ENCODE results near the gene FAM9C. TPM values are rescaled to one million over a fixed set of nuclear protein-coding genes. Genes with fewer than 3 reads are reported as not detected.

Gene FAM9C
- total RNA-seq, 1 donor from 2014 or later: not detected

GRCh38 chrX:13050151-13050550, 5.7 kb upstream of the FAM9C start:
- peaks cover 11% of the 10 kb centered on the region for H3K9me3 Mint-ChIP-seq (ENCODE audit: low read depth)
- no peak for DNase-seq (ENCODE audit: low spot score)
- no peak for TF ChIP-seq CTCF (IDR thresholded peaks at IDR 0.05)
- peaks cover 16% of the 10 kb centered on the region for H3K4me1 Mint-ChIP-seq (ENCODE audit: low read depth)
- no peak overlapping the region for H3K4me3 Mint-ChIP-seq (ENCODE audit: unreplicated experiment)
- H3K27me3 Mint-ChIP-seq (ENCODE audit: low read depth): no peaks in the 10 kb centered on the region
- no peaks in the 10 kb centered on the region for H3K36me3 Mint-ChIP-seq (ENCODE audit: low read depth)
- no peak overlapping the region for H3K27ac Mint-ChIP-seq (ENCODE audit: unreplicated experiment)

GRCh38 chrX:13048280-13048679, 3.9 kb upstream of the FAM9C start:
- Mint-ChIP-seq H3K36me3 (ENCODE audit: low read depth) (no peaks in the 10 kb centered on the region), H3K27ac (ENCODE audit: unreplicated experiment) (no peak overlapping the region), H3K4me3 (ENCODE audit: unreplicated experiment) (no peak overlapping the region), H3K4me1 (ENCODE audit: low read depth) (peaks cover 16% of the 10 kb centered on the region), H3K27me3 (ENCODE audit: low read depth) (no peaks in the 10 kb centered on the region), H3K9me3 (ENCODE audit: low read depth) (peaks cover 11% of the 10 kb centered on the region)
- no peak for DNase-seq (ENCODE audit: low spot score)
- TF ChIP-seq CTCF (IDR thresholded peaks at IDR 0.05): no peak

- DNase-seq (ENCODE audit: low spot score): no peak
- Mint-ChIP-seq H3K27me3 (ENCODE audit: low read depth) (no peaks in the 10 kb centered on the region), H3K4me3 (ENCODE audit: unreplicated experiment) (no peak overlapping the region), H3K9me3 (ENCODE audit: low read depth) (peaks cover 11% of the 10 kb centered on the region), H3K36me3 (ENCODE audit: low read depth) (no peaks in the 10 kb centered on the region), H3K4me1 (ENCODE audit: low read depth) (peaks cover 16% of the 10 kb centered on the region), H3K27ac (ENCODE audit: unreplicated experiment) (no peak overlapping the region)
- no peak for TF ChIP-seq CTCF (IDR thresholded peaks at IDR 0.05)
Measured at GRCh38 chrX:13047759-13048158, 3.3 kb upstream of the FAM9C start.

GRCh38 chrX:13046141-13046855, 1.9 kb upstream of the FAM9C start:
- no peak for DNase-seq (ENCODE audit: low spot score)
- no peaks in the 10 kb centered on the region for H3K27me3 Mint-ChIP-seq (ENCODE audit: low read depth)
- no peak overlapping the region for H3K27ac Mint-ChIP-seq (ENCODE audit: unreplicated experiment)
- H3K4me3 Mint-ChIP-seq (ENCODE audit: unreplicated experiment): no peak overlapping the region
- no peak for TF ChIP-seq CTCF (IDR thresholded peaks at IDR 0.05)
- peaks cover 13% of the 10 kb centered on the region for H3K4me1 Mint-ChIP-seq (ENCODE audit: low read depth)
- H3K36me3 Mint-ChIP-seq (ENCODE audit: low read depth): no peaks in the 10 kb centered on the region
- H3K9me3 Mint-ChIP-seq (ENCODE audit: low read depth): peaks cover 11% of the 10 kb centered on the region

GRCh38 chrX:13043938-13044337, 482 bp downstream of the FAM9C start:
- Mint-ChIP-seq H3K4me3 (ENCODE audit: unreplicated experiment) (no peak overlapping the region), H3K9me3 (ENCODE audit: low read depth) (peaks cover 12% of the 10 kb centered on the region), H3K4me1 (ENCODE audit: low read depth) (peaks cover 17% of the 10 kb centered on the region), H3K36me3 (ENCODE audit: low read depth) (no peaks in the 10 kb centered on the region), H3K27me3 (ENCODE audit: low read depth) (no peaks in the 10 kb centered on the region), H3K27ac (ENCODE audit: unreplicated experiment) (no peak overlapping the region)
- DNase-seq (ENCODE audit: low spot score): no peak
- no peak for TF ChIP-seq CTCF (IDR thresholded peaks at IDR 0.05)

All from chondrocyte (in vitro differentiated cells).